Activated gamma-delta T cell treated with Interleukin-2 at 50 U/mL for 16 hours (primary cell): Measurements from ENCODE around the gene ZNF345.

Source experiments
- DNase-seq: peaks from one replicate; pipeline ENCODE4 v3.0.0-alpha.2; 2020

ZNF345 gene

GRCh38 chr19:36850559-36851442, at the start of gene ZNF345:
TSS of gene ZNF345 (plus strand) at chr19:36850876. CDS start at chr19:36876831, 25,955 bp downstream.
- DNase-seq: peak; percentile 81

- DNase-seq: no peak
Measured at GRCh38 chr19:36805364-36805763, 45.3 kb upstream of the ZNF345 start.

GRCh38 chr19:36807029-36807428, 43.6 kb upstream of the ZNF345 start:
- DNase-seq: no peak

- DNase-seq: no peak
Measured at GRCh38 chr19:36819130-36819630, 31.5 kb upstream of the ZNF345 start.

- DNase-seq: no peak
Measured at GRCh38 chr19:36821758-36822157, 28.9 kb upstream of the ZNF345 start.

GRCh38 chr19:36833430-36833829, 17.2 kb upstream of the ZNF345 start:
- DNase-seq: no peak

- no peak for DNase-seq
Measured at GRCh38 chr19:36837176-36837905, 13.3 kb upstream of the ZNF345 start.

GRCh38 chr19:36837906-36838783, 12.5 kb upstream of the ZNF345 start, which contains the start of gene ZNF790:
TSS of gene ZNF790 (minus strand) at chr19:36838387. CDS start at chr19:36825619, 12,768 bp downstream.
- peak; percentile 77 for DNase-seq

GRCh38 chr19:36838784-36839324, 11.8 kb upstream of the ZNF345 start:
- DNase-seq: no peak

GRCh38 chr19:36847968-36848367, 2.7 kb upstream of the ZNF345 start:
- no peak for DNase-seq

GRCh38 chr19:36849701-36850558, 746 bp upstream of the ZNF345 start:
- DNase-seq: peak; percentile 86

- DNase-seq: no peak
Measured at GRCh38 chr19:36851898-36852297, 1.2 kb downstream of the ZNF345 start.

- no peak for DNase-seq
Measured at GRCh38 chr19:36876993-36877938, 26.6 kb downstream of the ZNF345 start.

GRCh38 chr19:36891768-36892357, 41.2 kb downstream of the ZNF345 start:
- DNase-seq: no peak

GRCh38 chr19:36894849-36895383, 44.2 kb downstream of the ZNF345 start:
- DNase-seq: no peak

GRCh38 chr19:36898422-36898821, 47.7 kb downstream of the ZNF345 start:
- no peak for DNase-seq

GRCh38 chr19:36915992-36916830, 65.5 kb downstream of the ZNF345 start, which contains the start of the genes ZNF568 and ZNF829:
TSS of gene ZNF568 (plus strand) at chr19:36916332. CDS start at chr19:36922771, 6,439 bp downstream.
TSS of gene ZNF829 (minus strand) at chr19:36916291. CDS start at chr19:36915167, 1,124 bp downstream.
- peak; percentile 89 for DNase-seq

GRCh38 chr19:36916991-36917390, 66.3 kb downstream of the ZNF345 start:
- no peak for DNase-seq
